ENCODE measurements around the gene BLVRA.
A peak's percentile ranks its signal among the peaks of the same experiment; 100 is the strongest.
"Not testable (repeated sequence)": the region's sequence is repeated elsewhere in the genome, so short reads cannot be mapped to it uniquely, and the experiment has no call there.

Gene BLVRA

DNA sequence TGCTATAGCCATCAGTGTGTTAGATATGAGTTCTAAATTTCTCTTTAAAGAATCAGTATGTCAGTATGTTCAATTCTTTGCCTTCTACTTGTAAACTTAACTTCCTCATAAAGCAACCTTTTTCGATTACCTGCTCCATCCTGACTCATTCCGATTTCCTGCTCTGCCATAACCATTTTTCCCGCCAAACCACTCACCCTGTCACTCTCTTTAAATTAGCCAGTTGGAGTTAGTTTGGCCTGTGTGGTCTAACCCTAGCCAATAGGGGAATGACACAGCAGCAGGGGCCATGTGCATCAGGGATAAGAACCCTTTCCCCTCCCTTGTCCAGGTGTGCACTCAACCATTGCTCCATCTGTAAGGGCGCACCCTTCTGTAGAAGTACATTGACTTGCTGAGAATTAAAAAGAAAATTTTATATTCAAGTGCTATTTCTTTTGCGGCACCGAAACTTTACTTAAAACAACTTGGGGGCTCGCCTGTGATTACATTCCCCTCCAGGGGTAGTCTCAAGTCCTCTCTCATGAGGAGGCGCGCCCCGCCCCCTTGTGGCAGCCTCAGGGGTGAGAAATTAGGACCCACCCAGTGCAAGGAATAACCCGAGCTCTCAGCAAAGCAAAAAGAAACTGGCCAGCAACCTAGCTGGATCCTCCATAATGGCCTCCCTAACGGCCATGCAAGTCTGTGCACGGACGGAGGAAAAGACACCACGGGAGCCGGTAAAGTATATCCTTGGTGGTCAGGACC, 51.9 kb downstream of the BLVRA start:
- DNase-seq, result peak in 1 of 2 experiments; percentile 5

DNA sequence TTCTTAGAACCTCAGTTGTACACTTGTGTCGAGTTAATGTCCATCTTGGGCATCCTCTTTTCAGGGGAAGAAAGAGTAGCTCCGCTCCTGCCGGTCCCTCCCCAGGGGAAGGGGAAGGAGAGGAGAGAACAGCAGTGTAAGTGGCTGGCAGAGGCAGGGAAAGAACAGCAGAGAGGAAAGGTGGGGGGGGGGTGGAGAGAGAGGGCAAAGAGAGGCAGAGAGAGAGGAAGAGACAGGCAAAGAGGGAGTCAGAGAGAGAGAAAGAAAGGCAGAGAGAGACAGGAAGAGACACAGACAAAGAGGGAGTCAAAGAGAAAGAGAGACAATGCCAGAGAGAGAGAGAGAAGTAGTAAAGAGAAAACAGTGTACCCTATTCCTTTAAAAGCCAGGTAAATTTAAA, 56.9 kb downstream of the BLVRA start:
- DNase-seq, result no peak

DNA sequence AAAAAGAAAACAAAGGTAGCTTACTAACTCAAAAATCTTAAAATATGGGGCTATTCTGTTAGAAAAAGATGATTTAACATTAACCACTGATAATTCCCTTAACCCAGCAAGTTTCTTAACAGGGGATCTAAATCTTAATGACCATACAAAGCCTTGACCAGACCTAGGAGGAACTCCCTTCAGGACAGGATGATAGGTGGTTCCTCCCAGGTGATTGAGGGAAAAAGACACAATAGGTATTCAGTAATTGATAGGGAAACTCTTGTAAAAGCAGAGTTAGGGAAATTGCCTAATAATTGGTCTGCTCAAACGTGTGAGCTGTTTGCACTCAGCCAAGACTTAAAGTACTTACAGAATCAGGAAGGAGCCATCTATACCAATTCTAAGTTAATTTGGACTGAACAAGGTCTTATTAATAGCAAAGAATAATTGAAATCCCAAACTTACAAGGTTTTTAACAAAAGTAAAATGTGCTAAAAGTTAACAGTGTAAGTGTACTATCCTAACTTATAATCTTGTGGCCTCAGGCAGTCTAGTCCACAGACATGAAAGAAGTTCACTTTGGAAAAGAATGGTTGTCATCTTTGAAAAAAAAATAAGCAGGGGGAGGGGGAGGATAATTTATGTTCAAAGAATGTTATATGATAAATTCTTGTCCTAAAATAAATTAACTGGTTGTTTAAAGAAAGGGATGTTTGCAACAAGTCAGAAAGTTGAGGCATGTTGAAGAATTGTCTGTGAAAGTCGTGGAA, 57.7 kb downstream of the BLVRA start:
- not testable (repeated sequence) for DNase-seq

DNA sequence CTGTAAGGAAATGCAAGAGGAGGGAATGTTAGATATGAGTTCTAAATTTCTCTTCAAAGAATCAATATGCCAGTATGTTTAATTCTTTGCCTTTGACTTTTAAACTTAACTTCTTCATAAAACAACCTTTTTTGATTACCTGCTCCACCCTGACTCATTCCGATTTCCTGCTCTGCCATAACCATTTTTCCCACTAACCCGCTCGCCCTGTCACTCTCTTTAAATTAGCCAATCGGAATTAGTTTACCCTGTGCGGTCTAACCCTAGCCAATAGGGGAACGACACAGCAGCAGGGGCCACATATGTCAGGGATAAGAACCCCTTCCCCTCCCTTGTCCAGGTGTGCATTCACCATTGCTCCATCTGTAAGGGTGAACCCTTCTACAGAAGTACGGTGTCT, 64.9 kb downstream of the BLVRA start:
- not testable (repeated sequence) for DNase-seq

DNA sequence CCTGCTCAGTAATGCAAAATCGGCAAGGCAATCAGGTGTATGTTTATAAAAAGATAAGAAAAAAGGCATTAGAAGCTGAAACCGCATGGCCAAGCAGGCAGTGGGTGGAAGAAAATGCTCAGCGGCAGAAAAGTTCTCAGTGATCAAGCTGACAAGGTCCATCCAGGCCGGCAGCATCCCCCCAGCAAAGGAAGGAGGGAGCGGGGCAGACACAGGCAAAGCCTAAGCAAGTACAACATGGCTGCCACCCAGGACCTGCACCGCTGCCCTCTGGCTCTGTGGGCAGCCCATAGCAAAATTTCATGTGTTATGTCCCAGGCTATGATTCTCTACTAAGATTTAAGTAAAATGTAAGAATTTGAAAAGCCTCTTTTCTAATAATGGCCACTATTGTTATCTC, 65.5 kb downstream of the BLVRA start:
- DNase-seq, result no peak

DNA sequence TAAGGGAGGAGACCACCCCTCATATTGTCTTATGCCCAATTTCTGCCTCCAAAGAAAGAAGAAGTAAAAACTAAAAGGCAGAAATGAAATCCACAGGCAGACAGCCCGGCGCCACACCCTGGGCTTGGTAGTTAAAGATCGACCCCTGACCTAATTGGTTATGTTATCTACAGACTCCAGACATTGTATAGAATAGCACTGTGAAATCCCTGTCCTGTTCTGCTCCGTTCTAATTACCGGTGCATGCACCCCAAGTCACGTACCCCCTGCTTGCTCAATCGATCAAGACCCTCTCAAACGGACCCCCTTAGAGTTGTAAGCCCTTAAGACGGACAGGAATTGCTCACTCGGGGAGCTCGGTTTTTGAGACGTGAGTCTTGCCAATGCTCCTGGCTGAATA, 66.0 kb downstream of the BLVRA start:
- not testable (repeated sequence) for DNase-seq

DNA sequence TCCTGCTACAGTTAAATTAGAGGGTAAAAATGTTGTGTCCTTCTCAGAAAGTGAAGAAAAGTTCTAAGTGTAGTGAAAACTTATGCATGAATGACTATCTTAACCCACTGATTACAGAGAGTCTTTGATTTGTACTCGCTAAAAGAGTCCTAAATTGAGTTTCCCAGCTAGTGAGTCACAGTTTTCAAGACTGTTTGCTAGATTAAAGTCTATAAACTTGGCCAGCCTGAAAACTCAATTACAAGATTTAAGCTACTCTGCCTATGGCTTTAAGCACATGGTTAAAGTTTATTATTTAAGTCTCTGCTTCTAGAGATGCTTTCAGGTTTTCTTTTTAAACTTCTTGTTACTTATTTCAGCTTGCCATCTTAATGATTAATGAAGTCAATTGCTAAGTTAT, 66.5 kb downstream of the BLVRA start:
- no peak for DNase-seq

DNA sequence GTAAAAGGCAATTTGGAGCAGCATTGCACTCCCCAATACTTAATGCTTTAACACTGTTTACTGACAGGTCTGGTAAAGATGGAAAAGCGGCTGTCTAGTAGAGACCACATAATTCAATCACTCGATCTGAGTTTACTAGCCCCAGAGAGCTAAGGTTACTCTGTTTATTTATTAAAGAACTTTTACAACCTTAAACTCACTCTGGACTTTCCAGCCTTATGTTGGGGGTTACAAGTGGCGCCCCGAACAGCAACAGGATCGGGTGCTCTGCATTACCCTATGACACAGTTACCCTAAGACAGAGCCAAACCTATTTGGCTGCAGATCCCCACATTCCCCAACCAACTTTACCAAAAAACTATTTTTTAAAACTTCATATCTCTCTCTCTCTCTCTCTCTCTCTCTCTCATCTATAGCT, 66.9 kb downstream of the BLVRA start:
- DNase-seq, result no peak

DNA sequence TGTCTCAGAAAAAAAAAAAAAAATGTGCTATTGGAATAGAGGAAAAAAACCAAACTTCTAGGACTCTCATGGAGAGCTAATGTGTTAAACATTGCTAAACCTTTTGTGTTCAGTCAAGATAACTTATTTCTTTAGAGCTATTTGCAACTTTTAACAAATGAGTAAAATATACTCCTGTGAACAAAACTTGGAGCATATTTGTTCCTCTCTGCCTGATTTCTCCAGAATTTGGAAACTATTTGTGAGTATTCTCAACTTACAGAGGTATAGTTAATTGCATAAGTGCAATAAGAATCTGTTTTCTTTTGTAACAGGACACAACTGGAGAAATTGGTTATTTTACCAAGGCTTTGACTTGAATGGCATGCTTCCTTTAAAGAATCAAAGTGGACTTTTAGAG, 72.4 kb downstream of the BLVRA start:
- DNase-seq, result not testable (repeated sequence)

DNA sequence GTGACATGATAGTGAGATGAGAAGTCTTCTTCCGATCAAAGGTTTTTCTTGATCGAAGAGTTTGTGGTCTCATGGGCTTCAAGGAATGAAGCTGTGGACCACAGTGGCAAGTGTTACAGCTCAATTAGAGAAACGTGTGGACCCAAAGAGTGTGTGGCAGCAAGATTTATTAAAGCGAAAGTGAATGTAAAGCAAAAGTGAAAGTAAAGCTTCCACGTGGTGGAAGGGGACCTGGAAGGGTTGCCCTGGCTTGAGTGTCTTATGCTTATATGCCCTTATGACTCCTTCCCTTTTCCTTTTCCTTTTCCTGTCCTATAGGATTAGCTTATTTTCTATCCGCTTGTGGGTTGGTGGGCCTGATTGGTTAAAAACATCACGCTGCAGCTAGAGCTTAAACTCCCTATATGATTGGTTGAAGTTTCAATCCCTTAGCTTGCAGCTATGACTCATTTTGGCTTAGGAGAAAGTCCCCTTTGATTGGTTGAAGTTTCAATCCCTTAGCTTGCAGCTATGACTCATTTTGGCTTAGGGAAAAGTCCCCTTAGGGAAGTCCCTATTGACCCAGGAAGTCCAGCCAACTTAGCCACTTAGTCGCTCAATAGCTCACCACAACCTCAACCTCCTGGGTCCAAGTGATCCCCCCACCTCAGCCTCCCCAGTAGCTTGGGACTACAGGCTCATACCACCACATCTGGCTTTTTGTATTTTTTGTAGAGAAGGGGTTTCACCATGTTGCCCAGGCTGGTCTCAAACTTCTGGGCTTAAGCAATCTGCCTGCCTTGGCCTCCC, 76.2 kb downstream of the BLVRA start:
- DNase-seq, result no peak

DNA sequence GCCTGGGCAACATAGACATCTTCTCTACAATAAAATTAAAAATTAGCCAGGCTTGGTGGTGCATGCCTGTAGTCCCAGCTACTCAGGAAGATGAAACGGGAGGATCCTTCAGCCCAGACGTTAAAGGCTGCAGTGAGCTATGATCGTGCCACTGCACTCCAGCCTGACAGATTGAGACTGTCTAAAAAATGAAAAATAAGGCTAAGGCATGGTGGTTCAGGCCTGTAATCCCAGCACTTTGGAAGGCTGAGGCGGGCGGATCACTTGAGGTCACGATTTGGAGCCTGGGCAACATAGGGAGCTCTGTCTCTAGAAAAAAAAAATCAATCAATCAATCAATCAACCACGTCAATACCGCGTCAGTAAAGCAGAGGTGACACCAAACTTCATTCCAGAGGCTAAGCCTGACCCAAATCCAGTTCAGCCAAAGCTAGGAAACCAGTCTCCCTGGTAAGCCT, 79.8 kb downstream of the BLVRA start:
- no peak for DNase-seq

DNA sequence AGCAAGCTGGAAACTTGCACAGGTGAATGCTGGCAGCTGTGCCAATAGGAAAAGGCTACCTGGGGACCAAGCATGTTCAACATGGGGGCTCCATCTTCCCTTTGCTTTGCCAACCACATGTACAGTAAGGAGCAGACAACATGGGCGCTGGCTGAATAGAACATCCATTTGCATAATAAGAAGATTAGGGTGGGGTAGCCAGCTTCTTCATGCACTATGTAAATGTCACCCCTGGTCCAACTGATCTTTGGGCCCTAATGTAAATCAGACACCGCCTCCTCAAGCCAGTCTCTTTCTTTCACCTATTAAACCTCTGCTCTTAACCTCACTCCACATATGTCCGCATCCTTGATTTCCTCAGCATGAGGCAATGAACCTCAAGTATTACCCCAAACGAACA, 84.8 kb downstream of the BLVRA start:
- DNase-seq, result no peak

DNA sequence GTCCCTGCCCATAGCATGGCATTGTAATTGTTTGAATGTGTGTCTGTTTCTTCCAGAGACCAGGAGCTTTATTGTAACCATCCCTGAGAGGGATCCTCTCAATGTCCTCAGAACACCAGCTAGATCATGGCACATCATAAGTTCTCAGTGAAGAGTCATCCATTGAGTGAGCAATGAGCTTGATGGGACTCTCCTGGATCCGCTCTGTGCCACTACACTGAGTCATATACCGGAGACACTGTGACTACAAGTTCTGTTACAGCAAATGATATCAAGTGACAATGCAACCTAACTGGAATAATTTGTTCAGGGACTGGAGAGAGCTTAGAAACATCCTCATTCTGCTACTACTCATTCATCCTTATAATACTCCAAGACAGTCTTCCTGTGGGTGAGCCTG, 85.8 kb downstream of the BLVRA start:
- DNase-seq, result no peak

DNA sequence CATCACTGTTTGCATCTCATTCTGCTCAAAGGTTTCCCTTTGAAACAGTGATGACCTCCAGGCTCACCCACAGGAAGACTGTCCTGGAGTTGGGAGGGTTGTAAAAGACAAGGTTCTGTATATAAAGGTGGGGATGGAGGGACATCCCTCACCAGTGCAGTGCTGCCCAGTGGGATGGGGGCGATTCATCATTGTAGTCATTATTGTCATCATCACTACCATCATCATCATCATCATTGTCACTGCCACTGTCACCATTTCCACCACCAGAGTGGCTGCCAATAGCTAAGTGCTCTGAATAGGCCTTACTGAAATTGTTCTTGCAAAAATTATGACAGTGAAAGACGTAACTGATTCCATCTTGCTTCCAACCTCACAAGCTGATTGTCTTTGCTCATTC, 86.2 kb downstream of the BLVRA start:
- DNase-seq, result no peak

DNA sequence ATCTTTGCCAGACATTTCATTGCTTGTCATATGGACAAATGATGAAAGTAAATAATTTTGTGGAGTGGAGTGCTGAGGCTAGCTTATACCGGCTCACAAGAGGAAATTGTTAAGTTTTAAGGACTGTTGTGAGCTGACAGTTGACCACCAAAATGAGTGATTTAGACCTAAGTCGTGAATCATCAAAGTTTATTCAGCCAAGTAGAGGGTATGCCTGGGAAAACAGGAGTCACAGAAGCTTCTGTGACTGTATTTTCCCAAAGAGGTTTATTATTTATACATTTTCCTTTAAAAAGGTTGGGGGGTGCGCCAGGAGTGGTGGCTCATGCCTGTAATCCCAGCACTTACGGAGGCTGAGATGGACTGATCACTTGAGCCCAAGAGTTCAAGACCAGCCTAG, 89.0 kb downstream of the BLVRA start:
- DNase-seq, result no peak

DNA sequence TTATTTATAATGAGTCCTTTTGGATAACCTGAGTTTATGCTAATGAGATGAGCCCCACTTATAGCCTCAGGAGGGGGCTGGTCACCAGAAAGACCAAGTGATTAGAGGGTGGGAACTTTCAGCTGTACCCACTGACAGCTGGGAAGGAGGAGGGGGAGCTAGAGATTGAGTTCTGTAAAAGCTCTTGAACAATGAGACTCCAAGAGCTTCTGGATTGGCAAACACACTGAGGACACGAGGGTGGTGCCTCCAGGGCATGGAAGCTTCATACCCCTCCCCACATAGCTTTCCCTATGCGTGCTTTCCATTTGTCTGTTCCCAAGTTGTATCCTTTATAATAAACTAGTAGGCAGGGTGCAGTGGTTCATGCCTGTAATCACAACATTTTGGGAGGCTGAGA, 90.6 kb downstream of the BLVRA start:
- DNase-seq, result no peak

DNA sequence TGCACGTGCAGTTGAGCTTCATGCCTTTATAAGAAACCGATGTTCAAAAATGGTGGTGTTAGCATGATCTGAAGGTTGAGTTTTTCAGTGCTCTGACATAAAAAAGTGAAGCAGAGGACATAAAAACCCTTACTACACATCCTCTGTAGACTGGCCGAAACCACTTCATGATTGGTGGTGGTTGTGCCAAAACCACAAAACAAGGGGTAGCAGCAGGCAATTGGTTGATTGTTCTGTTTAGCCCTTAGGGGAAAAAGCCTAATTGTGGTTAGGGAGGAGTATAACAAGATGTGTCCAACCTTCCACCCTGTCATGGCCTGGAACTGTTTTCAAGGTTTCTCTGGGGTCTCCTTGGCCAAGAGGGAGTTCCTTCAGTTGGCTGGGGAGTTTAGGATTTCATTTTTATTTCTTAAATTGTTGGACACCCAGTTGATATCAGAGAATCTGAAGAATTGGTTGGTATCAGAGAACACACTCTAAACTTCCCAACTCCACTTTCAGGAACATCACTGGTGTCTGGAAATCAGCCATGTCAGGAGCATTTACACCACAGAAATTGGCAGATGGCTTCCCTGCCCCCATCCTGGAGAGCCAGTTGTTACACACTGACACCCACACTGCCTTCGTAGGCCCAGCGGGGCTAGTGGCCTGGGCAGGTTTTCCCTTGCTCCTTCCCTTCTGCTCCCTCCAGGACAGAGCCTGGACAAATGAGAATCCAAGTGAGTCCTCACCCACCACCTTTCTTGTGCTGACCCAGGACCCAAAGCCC, 92.1 kb downstream of the BLVRA start:
- no peak for DNase-seq

DNA sequence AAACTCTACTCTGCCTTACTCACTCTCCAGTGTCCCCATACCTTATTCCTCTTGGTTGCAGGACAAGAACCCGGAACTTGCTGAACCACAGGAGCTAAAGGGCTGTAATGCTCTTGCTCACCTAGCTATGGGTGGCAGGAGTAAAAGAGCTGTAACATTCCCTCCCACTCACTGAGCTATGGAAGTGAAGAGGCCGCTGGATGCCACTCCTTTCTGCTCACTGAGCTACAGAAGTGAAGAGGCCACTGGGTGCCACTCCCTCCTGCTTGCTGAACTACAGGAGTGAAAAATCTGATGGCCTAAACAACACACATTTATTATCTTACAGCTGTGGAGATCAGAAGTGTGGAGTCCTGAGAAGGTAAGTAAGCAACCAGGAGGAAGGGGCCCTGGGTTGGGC, 93.3 kb downstream of the BLVRA start:
- no peak for DNase-seq

DNA sequence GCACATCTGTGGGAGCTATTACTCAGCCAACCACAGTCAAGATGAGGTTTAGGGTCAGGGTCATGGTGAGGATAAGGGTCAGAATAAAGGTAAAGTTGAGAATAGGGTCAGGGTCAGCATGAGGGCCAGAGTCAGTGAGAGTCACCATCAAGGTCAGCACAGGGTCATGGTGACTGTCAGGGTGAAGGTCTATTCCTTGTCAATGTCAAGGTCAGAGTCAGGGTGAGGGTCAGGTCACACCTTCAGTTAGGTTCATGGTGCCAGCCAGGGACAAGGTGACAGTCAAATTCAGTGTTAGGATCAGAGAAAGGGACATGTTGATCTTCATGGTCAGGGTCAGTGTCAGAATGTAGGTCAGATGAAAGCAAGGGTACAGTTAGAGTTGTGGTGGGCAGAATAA, 96.7 kb downstream of the BLVRA start:
- no peak for DNase-seq

DNA sequence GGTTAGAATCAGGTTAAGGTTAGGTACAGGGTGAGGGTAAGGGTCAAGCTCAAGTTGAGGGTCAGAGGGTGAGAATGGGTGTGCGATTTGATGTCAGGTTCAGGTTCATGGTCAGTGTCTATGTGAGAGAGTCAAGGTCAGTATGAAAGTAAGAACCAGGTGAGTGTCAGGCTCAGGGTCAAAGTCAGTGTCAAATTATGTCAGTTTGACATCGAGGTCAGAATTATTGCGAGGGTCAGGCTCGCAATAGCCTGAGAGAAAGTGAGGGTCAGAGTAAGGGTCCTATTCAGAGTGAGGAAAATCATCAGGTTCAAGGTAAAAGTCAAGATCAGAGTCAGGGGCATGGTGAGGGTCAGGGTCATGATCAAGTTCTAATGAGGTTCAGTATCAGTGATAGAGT, 97.8 kb downstream of the BLVRA start:
- no peak for DNase-seq

Measured in NCI-H187 (cell line).